ENCODE measurements around the gene SETBP1.

Gene SETBP1

DNA sequence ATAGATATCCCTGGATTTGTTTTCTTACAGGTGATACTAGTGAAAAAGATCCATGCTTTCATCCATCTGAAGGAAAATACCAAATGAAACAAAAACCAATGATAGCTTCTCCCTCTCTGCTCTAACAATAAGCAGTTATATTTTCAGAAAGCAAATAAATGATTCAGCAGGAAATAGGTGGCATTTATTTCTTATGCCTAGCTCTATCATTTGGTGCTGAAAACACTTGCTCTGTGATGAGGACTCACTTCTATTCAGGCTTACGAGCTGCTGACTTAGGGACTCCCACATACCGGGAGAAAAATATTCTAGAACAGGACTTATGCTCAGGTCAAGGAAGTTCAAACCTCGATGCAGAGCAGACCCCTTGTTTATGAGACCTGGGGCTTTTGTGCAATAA lies 142.6 kb downstream of the SETBP1 start:
- no peak for DNase-seq

DNA sequence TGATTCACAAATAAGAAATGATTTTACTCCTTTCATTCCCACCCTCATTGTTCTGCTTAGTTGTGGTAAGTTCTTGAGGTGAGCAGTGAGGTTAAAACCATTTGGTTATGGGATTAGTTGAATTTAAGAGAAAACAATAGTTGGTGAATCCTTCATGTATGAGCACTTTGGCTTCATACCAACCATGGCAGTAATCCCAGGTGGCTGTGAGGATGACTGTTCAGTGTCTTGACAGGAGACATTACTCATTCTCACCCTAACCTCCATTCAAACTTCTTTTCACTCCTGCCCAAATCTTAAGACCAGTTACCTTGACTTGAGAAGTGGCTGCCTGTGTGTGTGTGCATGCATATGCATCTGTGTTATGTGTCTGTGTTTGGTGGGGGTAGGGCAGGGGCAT lies 143.1 kb downstream of the SETBP1 start:
- DNase-seq, result no peak

DNA sequence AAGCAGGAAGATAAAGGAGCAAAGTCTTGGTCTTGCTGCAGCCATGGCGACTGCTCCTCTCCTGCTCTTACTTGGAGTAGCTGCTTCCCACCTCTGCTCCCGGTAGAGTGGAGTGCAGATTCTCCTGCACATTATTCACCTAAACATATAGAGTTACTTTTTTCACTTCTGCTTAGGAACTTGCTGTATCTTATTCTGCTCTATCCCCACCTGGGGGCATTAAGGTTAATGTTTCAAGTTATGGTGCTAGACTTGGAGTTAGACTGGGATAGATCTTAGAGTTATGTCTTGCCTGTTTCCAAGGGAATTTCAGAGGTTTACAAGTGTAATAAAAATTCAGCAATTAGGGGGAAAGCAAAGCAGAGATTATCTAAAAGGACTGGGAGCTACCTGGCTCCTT lies 144.2 kb downstream of the SETBP1 start:
- no peak for DNase-seq

DNA sequence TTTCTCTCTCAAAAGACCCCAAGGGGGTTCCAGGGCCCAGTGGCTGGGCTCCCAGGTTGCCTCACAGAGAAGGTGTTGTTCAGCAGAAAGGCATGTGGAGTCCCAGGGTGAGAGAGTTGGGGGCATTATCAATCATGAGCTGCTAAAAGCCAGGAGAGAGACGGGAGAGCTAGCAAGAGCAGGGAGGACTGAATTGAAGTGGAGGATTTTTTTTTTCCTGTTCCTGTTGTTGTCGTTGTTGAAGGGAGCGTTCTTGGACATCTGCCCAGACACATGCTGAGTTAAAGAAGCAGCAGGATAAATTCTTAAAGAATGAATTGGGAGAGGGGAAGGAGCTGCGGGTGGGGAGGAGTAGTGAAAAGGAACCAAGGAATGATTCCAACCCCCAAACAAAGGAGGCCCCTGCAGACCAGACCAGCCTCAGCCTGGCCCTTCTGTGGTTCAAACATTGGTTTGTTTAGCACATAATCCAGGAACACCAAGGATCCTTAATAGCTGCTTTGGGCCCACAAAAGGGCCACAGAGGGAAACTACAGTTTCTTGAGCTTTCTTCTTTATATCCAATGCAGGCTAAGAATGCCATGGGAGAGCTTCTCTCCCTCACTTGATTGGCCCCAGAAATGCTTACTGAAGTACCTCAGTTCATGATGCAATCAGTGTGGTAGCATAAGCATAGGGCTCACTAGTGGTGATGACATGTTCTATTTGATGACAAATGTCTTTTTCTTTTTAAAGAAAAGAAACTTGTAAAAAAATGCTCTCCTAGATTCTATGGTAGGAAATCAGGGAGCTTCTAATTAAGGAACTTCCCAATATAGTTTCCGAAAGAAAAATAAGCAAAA lies 146.0 kb downstream of the SETBP1 start:
- DNase-seq, result peak; percentile 69

DNA sequence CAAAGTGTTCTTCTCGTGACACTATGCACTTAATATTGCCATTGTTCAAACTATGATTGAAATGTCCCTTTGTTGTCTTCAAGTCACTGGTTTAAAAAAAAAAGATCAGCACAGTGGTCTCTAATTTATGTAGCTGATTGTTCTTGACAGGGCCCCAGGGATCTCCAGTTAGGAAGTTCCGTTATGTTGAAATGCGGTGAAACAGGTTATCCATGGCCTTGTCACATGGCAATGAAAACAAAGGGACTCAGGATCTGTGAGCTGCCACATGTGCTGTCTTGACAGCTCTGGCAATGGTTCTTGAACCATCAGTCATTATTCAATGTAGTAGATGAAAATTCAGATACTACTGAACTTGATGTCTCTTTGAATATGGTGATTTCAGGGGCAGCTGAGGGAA lies 147.4 kb downstream of the SETBP1 start:
- DNase-seq, result no peak

DNA sequence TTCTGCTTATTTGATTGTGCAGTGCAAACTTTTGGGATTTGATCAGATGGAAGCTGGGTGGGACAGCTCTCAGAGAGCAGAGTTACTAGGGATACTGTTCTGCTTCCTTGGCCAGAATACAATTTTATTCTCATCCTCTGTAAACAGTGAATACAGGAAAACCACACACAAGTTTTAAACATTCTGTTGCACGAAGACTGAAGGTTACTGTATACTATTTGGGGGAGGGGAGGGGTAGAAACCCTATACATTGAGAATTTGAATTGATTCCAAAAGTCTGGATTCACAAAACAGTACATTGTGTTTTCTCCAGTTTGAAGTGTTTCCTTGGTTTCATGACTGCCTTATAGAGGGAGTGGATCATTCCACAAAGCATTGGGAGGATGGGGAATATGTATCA lies 149.9 kb downstream of the SETBP1 start:
- no peak for DNase-seq

DNA sequence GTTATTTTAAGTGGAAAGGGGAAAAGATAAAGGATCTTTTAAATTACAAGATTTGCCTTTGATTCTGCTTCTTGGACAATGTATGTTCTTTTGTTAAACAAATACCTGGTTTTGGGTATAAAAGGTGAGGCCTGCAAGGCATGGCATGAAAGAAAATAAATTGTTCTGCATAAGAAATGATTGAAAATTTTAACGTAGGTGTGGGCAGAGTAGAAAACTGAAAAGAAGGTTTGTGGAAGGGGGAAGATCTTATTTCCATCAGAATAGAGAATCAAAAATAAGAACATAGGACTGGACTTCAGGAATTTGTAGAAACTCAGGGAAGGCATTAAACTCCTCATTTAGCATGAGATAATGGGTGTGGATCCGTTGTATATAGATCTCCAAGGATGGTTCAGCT lies 153.1 kb downstream of the SETBP1 start:
- DNase-seq, result no peak

DNA sequence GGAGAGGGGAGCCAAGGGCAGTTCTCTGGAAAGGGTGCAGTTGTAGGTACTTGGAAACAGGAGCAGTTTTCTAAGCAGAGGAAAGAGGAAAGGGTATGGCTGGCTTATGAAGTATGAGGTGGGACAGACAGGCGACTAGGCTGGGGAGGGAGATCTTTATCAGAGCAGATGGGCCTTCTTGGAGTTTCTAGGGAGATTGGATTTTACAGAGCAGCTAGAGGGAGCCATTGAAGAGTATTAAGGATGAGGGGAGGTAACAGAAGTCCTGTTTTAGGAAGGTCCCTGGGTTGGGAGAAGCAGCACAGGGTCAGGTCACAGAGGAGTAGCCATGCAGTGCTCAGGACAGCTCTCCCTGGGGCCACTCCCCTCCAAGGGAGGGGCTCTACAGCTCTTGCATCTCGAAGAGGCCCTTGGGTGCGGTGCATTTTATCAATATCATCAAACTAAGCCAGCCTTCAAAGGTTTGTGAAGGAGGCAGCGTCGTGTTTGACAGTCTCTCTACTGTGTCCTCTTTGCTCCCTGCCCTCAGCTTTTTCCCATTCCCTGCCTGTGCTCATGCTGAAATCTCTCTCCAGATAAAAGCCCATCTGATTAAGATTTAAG lies 154.3 kb downstream of the SETBP1 start:
- no peak for DNase-seq

DNA sequence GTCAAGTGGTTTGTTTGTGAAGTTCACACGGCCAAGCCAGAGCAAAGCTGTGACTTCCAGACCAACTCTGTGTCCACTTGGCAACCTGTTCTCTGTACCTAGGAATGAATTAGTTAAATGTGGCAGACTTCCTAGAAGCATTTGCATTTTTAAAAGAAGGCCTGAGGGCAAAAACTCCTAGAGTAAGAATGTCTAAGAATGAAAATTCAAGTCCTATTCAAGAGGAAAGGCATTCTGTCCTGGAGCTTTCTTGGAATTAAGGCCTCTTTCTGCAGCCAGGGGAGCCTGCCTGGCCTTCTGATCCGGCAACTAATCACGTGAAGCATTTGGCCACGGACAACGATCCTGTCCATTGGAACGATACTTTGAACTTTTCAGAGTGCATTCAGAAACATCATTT lies 155.0 kb downstream of the SETBP1 start:
- DNase-seq, result no peak

DNA sequence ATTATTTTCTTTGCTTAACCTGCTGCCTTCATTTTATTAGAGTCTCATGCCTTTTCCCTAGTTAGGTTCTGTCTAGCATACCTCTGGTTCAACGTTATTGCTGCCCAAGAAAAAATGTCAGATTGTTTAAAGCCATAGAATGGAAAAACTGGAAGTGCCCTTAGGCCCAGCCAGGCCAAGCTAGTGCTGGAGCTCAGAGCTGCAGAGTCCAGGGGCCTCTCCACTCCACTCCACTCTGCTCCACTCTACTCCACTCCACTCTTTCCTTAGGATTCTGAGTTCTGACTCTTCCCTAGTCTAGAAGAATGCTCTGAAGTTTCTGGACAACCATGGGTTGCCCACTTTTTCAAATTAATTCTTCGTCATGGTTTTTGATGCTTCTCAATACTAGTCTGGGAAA lies 155.6 kb downstream of the SETBP1 start:
- no peak for DNase-seq

DNA sequence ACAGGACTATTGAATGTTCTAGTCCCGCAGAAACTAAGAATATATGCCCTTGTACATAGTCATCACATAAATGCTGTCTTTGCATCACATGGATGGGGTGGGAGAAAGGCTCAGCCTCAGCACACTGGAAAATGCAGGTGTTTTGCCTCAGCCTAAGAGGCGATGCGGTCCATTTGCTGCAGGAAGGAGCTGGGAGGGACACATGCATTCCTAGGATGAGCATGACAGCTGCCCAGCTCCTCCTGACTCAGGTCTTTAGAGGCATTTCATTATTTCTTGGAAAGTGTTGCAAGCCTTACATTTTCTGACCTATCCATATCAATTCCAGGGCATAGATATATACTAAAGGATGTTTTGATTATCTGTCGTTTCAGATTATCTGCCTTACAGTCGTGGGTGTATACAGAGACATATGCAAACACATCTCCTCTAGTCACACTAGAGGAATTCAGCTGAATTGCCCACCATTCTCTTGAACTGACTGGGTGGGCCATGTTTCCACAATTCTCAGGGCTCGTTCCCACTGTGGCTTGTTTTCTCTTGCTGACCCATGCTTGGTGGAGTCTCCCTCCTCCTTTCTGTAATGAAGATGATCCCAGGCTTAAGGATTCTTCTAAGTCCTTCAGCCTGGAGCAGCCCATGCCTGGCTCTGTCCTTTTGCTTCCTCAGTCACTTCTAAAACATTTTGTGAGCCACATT lies 156.9 kb downstream of the SETBP1 start:
- no peak for DNase-seq

DNA sequence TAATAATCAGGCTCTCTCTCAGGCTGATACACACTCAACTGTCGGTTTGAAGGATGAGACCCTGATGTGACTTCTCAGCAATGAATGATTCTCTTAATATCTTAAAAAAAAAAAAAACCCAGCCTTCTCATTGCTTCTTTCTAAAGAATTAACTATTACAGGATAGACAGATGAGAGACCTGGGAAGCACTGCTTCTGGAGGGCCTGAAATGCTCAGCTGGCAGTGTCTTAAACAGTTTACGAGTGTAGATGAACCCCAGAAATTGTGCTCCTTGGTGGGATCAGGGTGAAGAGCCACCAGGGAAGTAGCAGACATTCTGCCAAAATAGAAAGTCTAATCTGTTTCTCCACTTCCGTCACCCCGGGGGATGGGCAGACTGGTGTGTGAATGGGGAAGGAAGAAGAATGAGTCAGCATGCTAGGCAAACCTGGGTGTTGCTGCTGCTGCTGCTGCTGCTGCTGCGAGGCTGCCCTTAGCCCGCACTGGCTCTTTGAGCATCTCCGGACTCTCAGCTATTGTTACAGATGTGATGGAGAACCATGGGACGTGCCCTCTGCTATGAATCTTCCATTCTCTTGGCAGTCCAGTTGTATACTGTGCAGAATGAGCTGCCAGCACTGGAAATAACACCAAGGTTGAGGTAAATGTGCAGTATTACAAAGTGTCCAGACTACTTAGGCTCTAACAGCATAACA lies 158.4 kb downstream of the SETBP1 start:
- no peak for DNase-seq

DNA sequence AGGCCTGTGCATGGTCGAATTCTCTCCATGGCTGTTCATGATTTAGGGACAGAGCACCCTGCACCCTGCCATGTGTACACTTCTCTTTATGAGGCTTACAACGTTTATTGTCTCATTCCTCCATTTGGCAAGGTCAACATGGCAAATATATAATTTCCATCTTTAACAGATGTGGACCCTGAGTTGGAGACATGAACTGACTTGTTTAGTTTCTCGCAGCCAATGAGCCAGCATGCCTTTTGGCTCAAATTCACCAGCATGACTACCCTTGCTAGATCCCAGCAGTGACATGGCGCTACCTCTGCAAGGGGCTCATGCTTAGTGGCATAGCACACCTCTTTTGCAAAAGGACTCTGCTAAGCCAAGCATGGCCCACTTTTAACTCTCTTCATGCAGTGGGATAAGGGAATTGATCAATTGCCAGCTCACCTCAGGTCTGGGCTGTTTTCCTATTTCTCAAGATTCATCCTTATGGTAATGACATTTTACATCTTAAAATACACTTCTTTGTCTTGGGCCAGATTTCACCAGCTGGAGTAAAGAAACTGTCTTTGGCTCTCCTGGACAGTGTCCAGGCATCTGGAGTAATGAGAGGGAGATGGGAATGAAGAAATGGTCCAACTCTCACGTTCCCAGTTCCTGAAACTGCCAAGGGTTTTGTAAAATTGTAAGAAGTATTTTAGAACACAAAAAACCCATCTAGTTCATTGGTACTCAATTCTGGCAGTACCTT lies 159.5 kb downstream of the SETBP1 start:
- DNase-seq, result no peak

DNA sequence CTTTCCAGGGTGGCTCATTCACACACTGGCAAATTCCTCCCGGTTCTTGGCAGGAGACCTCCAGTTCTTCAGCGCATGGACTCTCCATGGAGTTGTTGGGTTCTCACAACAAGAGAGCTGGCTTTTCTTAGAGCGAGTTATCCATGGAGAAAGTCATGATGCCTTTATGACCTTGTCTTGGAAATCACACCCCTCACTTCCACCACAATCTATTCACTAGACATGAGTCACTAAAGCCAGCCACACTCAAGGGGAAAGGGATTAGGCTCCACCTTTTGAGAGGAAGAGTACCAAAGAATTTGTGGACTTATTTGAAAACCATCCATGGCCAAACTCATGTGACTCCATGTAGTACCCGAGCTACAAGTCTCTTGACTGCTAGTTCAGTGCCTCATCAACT lies 160.5 kb downstream of the SETBP1 start:
- DNase-seq, result no peak

DNA sequence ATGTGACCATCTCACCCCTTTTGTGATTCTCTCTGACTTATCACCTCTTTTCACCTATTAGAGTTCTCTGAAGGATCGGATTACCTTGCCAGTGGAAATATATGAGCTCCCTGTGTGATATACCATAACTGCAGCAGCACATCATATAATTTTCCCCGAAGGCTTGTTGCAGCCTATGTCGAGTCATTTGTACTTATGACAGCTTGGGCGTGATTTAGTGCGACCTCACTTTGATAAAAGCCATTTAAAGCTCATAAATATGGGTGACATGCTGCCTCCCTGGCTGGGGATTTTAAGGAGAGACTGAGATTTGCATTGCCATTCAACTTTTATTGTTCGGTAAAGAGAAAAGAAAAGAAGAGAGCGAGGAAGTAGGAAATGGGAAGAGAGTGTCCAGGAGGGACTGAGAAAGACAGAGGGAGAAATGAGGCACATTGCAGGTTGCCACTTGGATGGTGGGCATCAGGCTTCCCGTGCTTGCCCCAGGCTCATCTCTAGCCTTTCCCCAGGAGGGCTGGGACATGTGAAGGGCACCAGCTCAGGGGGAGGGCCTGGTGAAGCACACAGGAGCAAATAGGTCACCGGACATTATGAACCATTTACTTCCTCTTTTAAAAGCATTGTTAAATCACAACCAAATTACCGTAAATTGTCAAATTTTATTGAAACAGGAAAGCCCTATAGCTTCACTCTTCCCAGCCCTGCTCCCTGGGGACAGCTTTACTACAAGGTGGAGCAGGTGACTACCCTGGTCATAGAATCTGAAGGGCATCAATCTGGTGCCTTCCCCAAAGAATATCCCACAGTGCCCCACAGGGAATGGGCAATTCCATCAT lies 161.3 kb downstream of the SETBP1 start:
- no peak for DNase-seq

DNA sequence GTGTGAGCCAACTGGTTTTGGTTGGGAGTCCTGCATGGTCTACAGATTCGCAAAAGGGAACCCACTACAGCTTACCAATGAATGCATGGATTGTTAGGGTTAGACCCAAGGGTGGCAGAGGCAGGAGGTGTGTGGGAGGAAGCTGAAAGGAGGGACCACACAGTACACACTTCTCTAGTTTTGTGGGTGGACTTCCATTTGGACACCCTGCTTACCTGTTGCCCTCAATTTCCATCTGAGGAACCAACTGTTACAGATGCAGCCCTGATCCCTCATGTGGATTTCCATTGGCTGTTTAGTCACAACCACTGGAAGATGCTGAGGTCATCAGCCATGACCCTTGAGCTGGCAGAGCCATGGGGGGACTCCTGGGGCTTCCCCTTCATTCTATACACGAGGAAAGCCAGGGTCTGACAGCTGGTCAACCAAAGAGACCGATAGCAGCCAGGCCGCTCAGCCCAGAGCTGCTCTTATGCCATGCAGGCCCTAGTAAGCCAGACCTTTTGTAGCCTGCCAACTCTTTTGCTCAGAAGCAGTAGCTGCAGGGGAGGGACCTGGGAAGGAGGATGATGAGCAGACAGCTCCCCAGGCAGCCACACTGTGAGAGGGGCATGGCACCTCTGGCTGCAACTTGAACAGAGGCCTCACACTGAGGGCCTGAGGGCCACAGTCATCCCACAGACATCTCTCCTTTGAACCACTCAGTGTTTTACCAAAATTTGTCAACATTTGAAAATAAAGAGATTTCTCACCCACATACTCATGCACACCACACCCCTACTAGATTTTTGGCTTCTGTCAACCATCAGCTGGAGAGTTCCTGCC lies 162.1 kb downstream of the SETBP1 start:
- no peak for DNase-seq

DNA sequence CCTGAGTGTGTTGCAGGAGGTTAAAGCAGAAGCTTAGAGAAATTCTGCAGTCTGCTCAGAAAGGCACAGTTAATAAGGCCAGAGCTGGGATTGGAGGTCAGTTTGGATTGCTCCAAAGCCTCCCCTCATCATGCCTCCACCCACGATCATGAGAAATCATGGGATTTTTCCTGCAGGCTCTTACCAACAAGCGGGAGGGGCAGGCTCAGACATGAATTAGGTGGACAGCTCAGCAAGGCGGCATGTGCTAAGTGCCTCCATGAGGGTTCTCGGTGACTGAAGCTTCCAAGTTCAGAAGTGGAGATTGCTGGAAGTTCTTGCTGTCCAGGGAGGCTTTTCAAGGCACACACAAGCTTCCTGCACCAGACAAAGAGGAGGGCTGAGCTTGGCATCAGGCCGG lies 163.8 kb downstream of the SETBP1 start:
- DNase-seq, result no peak

DNA sequence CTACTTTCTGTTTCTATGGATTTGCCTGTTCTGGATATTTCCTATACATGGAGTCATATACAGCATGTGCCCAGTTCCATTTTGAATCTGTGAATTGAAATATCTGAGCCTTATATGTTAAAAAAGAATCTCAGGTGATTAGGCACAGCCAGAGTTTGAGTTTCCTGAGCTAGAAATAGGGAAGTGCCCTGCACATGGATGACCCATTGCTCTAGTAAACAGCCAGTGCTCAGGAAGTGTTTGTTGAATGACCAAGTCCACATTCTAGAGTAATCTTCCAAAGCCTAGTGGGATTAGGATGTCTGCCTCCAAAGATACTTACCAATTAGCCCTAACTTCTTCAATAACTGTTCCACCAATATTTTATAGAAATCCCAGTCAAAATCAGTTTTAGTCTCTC lies 165.8 kb downstream of the SETBP1 start:
- no peak for DNase-seq

DNA sequence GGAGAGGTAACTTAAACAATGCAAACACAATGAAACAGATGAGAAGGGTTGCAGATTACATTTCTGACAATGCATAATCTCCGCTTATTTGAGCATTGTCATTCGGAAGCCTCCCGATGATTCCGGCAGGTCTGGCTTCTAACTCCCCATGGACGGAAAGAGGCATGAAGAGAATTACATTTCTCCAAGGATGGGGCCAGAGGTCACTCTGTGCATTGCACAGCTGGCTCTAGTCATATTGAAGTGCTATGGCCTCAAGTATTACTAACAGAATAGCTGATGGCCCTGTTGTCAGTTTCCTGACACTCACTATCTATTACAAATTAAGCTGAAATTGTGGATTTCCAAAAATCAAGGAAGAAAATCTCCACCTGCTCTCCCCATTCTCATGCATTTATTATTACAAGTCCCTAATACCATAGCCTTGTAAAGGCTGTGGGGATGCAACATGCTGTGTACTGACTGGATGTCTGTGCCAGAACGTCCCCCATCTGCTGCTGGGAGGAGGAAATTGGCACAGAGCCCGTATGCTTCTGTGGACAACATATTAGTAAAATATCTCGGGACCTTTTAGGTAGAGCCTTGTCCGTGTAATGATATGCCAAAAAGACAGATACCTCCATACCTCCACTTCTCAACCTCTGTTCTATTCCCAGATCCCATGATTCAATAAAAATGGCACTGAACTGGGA lies 168.1 kb downstream of the SETBP1 start:
- no peak for DNase-seq

DNA sequence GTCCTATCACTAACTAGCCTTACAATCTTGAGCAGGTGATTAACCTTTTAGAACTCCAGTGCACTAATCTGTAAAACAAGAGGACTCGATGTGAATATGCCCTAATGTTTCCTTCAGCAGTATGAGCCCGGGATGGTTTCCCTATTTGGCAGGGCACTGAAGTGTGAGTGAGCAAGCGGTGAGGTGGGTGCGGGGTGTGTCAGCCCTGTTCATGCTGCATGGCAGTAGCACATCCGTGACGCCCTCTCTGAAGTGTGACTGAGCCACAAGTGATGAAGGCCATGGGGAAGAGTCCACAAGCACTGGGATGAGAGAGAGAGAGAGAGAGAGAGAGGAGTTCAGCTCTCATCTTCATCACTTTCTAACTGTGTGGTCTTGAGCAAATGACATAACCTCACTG lies 168.7 kb downstream of the SETBP1 start:
- no peak for DNase-seq

All from amniotic stem cell (primary cell).